PC-3 (cell line): ENCODE results near the gene GDF15. TPM values are rescaled to one million over a fixed set of nuclear protein-coding genes. Genes with fewer than 3 reads are reported as not detected.

Experiments used
- ATAC-seq: fragments of 200-7000 bp; cut with Tn5 transposase; 2 replicates; pipeline ENCODE4 v1.9.1; 2020; ENCODE audit warnings: mild to moderate bottlenecking, moderate library complexity
- BruUV-seq: library from RNA; stranded (reverse); fragments of 400-500 nt; replicated peaks from 2 replicates; lab custom pipeline; 2021; lab: Mats Ljungman, UMichigan
- CTCF ChIA-PET: fragments of 300-600 bp; sonication (Branson Sonifier 250); formaldehyde crosslinking; loops from one replicate; lab custom pipeline; 2022; ENCODE audit warnings: antibody characterized with exemption; lab: Charles Lee
- POLR2A ChIA-PET: fragments of 300-600 bp; sonication (Branson Sonifier 250); formaldehyde crosslinking; loops from one replicate; lab custom pipeline; 2022; ENCODE audit warnings: antibody characterized with exemption; ENCODE audit not compliant: unreplicated experiment; lab: Charles Lee
- DNase-seq: peaks from one replicate; pipeline ENCODE4 v3.0.0-alpha.2; 2015
- H2AFZ ChIP-seq: fragments of 300-600 bp; sonication (generic); 2 replicates; pipeline ENCODE4 v1.6.0; 2016; ENCODE audit warnings: antibody characterized with exemption, low read length
- H3F3A ChIP-seq: fragments of 300-600 bp; sonication (generic); one replicate; pipeline ENCODE4 v1.6.0; 2017; ENCODE audit warnings: antibody characterized with exemption, low read length, control low read depth, mild to moderate bottlenecking; ENCODE audit not compliant: unreplicated experiment
- H3K27ac ChIP-seq: fragments of 300-600 bp; sonication (generic); 2 replicates; pipeline ENCODE4 v1.5.1; 2016; ENCODE audit warnings: mild to moderate bottlenecking, low read length
- H3K27me3 ChIP-seq: fragments of 300-600 bp; sonication (generic); 2 replicates; pipeline ENCODE4 v1.6.1; 2016; ENCODE audit warnings: low read length, mixed read lengths
- H3K36me3 ChIP-seq: fragments of 300-600 bp; sonication (generic); 2 replicates; pipeline ENCODE4 v1.6.1; 2016; ENCODE audit warnings: low read depth, mixed run types, low read length, mixed read lengths
- H3K4me1 ChIP-seq: fragments of 300-600 bp; sonication (generic); 2 replicates; pipeline ENCODE4 v1.5.1; 2016; ENCODE audit warnings: low read length; ENCODE audit not compliant: insufficient read depth
- H3K4me2 ChIP-seq: fragments of 300-600 bp; sonication (generic); 2 replicates; pipeline ENCODE4 v1.6.0; 2016; ENCODE audit warnings: low read length
- H3K4me3 ChIP-seq: fragments of 300-600 bp; sonication (generic); 2 replicates; pipeline ENCODE4 v1.5.1; 2016; ENCODE audit warnings: mild to moderate bottlenecking, low read length, mixed read lengths
- H3K79me2 ChIP-seq: fragments of 300-600 bp; sonication (generic); 2 replicates; pipeline ENCODE4 v1.6.1; 2017; ENCODE audit warnings: low read length, mixed read lengths
- H3K9ac ChIP-seq: fragments of 300-600 bp; sonication (generic); 2 replicates; pipeline ENCODE4 v1.6.0; 2016; ENCODE audit warnings: mild to moderate bottlenecking, low read length
- H3K9me2 ChIP-seq: fragments of 300-600 bp; sonication (generic); replicated peaks from 2 replicates; pipeline ENCODE4 v1.6.1; 2016; ENCODE audit warnings: mixed run types, low read length, mixed read lengths
- H3K9me3 ChIP-seq: fragments of 300-600 bp; sonication (generic); 2 replicates; pipeline ENCODE4 v1.6.1; 2016; ENCODE audit warnings: low read length, mixed read lengths
- H4K20me1 ChIP-seq: fragments of 300-600 bp; sonication (generic); 2 replicates; pipeline ENCODE4 v1.6.1; 2016; ENCODE audit warnings: low read length, mixed read lengths
- CTCF ChIP-seq: fragments of 300-600 bp; sonication (generic); conservative IDR thresholded peaks from 2 replicates; pipeline ENCODE4 v1.5.1; 2017; ENCODE audit warnings: antibody characterized with exemption, low read depth, mild to moderate bottlenecking, low read length
- EZH2 ChIP-seq: fragments of 300-600 bp; sonication (generic); IDR thresholded peaks from one replicate; pipeline ENCODE4 v1.6.1; 2017; ENCODE audit warnings: antibody characterized with exemption, mild to moderate bottlenecking, low read length; ENCODE audit not compliant: unreplicated experiment
- EZH2phosphoT487 ChIP-seq: fragments of 300-600 bp; sonication (generic); IDR thresholded peaks from 2 replicates; pipeline ENCODE4 v1.6.1; 2018; ENCODE audit warnings: mild to moderate bottlenecking, antibody characterized with exemption, low read length, borderline replicate concordance
- intact Hi-C: fragments of 100-400 bp; cut with micrococcal nuclease; formaldehyde crosslinking; loops from 2 replicates; pipeline ENCODE4 v1.9.0; 2023
- total RNA-seq: library from RNA; depleted of rRNA; stranded (reverse); fragments of >200 nt; gene quantifications from 2 replicates; pipeline ENCODE4 v1.2.3, GENCODE V29; 2014

Gene GDF15
- total RNA-seq, 1 experiment from 2014 or later: 84.3 TPM

GRCh38 chr19:18424122-18424889, 38.3 kb downstream of the GDF15 start:
- H4K20me1 ChIP-seq: peaks cover 11% of the 10 kb centered on the region; the same call in 1 of the 2 replicates
- POLR2A ChIA-PET: no interaction called here
- H3K9me3 ChIP-seq: no peaks in the 10 kb centered on the region
- H3K4me2 ChIP-seq: no peak overlapping the region
- no peak for ATAC-seq
- no TSS peak for BruUV-seq
- no peaks in the 10 kb centered on the region for H3K36me3 ChIP-seq
- intact Hi-C loops: no loop called here
- CTCF ChIA-PET: interaction anchor here (0.6 kb wide), 1 partner anchor 72 kb away, joined by 4 read pairs; no protein-coding TSS in a partner anchor
- TF ChIP-seq EZH2 (no peak), CTCF (no peak), EZH2phosphoT487 (no peak)
- no peak overlapping the region for H3K4me3 ChIP-seq
- no peaks in the 10 kb centered on the region for H3F3A ChIP-seq
- H3K79me2 ChIP-seq: peaks cover 51% of the 10 kb centered on the region
- H3K27me3 ChIP-seq: no peaks in the 10 kb centered on the region
- no peak overlapping the region for H3K27ac ChIP-seq
- H3K4me1 ChIP-seq: peaks cover 13% of the 10 kb centered on the region
- H2AFZ ChIP-seq: no peak overlapping the region
- no peak for DNase-seq
- H3K9me2 ChIP-seq: no peaks in the 10 kb centered on the region
- H3K9ac ChIP-seq: no peak overlapping the region

- Histone ChIP-seq H3K27me3 (no peaks in the 10 kb centered on the region), H3K36me3 (no peaks in the 10 kb centered on the region), H3K4me2 (no peak overlapping the region), H3K27ac (no peak overlapping the region), H3K9ac (no peak overlapping the region), H3K79me2 (peaks cover 47% of the 10 kb centered on the region), H3K4me1 (peaks cover 12% of the 10 kb centered on the region), H2AFZ (no peak overlapping the region), H4K20me1 (peaks cover 11% of the 10 kb centered on the region; the same call in 1 of the 2 replicates), H3K9me3 (no peaks in the 10 kb centered on the region), H3F3A (no peaks in the 10 kb centered on the region), H3K4me3 (no peak overlapping the region), H3K9me2 (no peaks in the 10 kb centered on the region)
- no peak for ATAC-seq
- POLR2A ChIA-PET: no interaction called here
- DNase-seq: no peak
- no peak for TF ChIP-seq CTCF
- TF ChIP-seq EZH2: no peak
- TF ChIP-seq EZH2phosphoT487: no peak
- intact Hi-C loops: no loop called here
- BruUV-seq: no TSS peak
- CTCF ChIA-PET: no interaction called here
Observed at GRCh38 chr19:18424890-18425514, 39.0 kb downstream of the GDF15 start.
